MM.1S (cell line): ENCODE results near the gene SYNE2.

Source experiments
- DNase-seq: peaks from one replicate; pipeline ENCODE4 v3.0.0-alpha.2; 2015
- H2AFZ ChIP-seq: fragments of 300-600 bp; sonication (generic); 2 replicates; pipeline ENCODE4 v1.6.0; 2016; ENCODE audit warnings: antibody characterized with exemption, low read length
- H3F3A ChIP-seq: fragments of 300-600 bp; sonication (generic); 2 replicates; pipeline ENCODE4 v1.6.1; 2016; ENCODE audit warnings: mild to moderate bottlenecking, antibody characterized with exemption, low read length, moderate library complexity, mixed read lengths; ENCODE audit not compliant: insufficient read depth
- H3K27ac ChIP-seq: fragments of 300-600 bp; sonication (generic); 2 replicates; pipeline ENCODE4 v1.5.1; 2016; ENCODE audit warnings: mild to moderate bottlenecking, low read length
- H3K27me3 ChIP-seq: fragments of 300-600 bp; sonication (generic); replicated peaks from 2 replicates; pipeline ENCODE4 v1.6.0; 2016; ENCODE audit warnings: low read length; ENCODE audit not compliant: insufficient read depth
- H3K36me3 ChIP-seq: fragments of 300-600 bp; sonication (generic); replicated peaks from 2 replicates; pipeline ENCODE4 v1.6.1; 2016; ENCODE audit warnings: mild to moderate bottlenecking, low read length, mixed read lengths; ENCODE audit not compliant: insufficient read depth
- H3K4me1 ChIP-seq: fragments of 300-600 bp; sonication (generic); 2 replicates; pipeline ENCODE4 v1.6.1; 2016; ENCODE audit warnings: low read length, mixed read lengths
- H3K4me2 ChIP-seq: fragments of 300-600 bp; sonication (generic); 2 replicates; pipeline ENCODE4 v1.6.0; 2016; ENCODE audit warnings: low read depth, low read length
- H3K4me3 ChIP-seq: fragments of 300-600 bp; sonication (generic); 2 replicates; pipeline ENCODE4 v1.5.1; 2016; ENCODE audit warnings: low read length, mixed read lengths
- H3K79me2 ChIP-seq: fragments of 300-600 bp; sonication (generic); 2 replicates; pipeline ENCODE4 v1.6.1; 2016; ENCODE audit warnings: mixed run types, low read length, mixed read lengths
- H3K9ac ChIP-seq: fragments of 300-600 bp; sonication (generic); 2 replicates; pipeline ENCODE4 v1.6.1; 2016; ENCODE audit warnings: low read length, mixed read lengths
- H3K9me2 ChIP-seq: fragments of 300-600 bp; sonication (generic); replicated peaks from 2 replicates; pipeline ENCODE4 v1.6.1; 2016; ENCODE audit warnings: mild to moderate bottlenecking, low read length, mixed read lengths; ENCODE audit not compliant: insufficient read depth
- H3K9me3 ChIP-seq: fragments of 300-600 bp; sonication (generic); replicated peaks from 2 replicates; pipeline ENCODE4 v1.6.1; 2016; ENCODE audit warnings: mild to moderate bottlenecking, low read length, mixed read lengths; ENCODE audit not compliant: insufficient read depth
- H4K20me1 ChIP-seq: fragments of 300-600 bp; sonication (generic); 2 replicates; pipeline ENCODE4 v1.6.1; 2016; ENCODE audit warnings: mild to moderate bottlenecking, low read length, moderate library complexity, mixed read lengths; ENCODE audit not compliant: insufficient read depth
- CTCF ChIP-seq: fragments of 300-600 bp; sonication (generic); IDR thresholded peaks from 2 replicates; pipeline ENCODE4 v1.5.1; 2016; ENCODE audit warnings: antibody characterized with exemption, low read length, mixed read lengths
- EZH2 ChIP-seq: fragments of 300-600 bp; sonication (generic); optimal IDR thresholded peaks from 2 replicates; pipeline ENCODE3; 2017; ENCODE audit warnings: low read depth, mild to moderate bottlenecking, antibody characterized with exemption, low read length, mixed read lengths
- EZH2phosphoT487 ChIP-seq: fragments of 300-600 bp; sonication (generic); IDR thresholded peaks from 2 replicates; pipeline ENCODE4 v1.6.1; 2018; ENCODE audit warnings: antibody characterized with exemption, low read length

Gene SYNE2

GRCh38 chr14:64212666-64213065, 359.9 kb downstream of the SYNE2 start:
- no peaks in the 10 kb centered on the region for H4K20me1 ChIP-seq
- TF ChIP-seq CTCF (no peak), EZH2 (no peak)
- peaks cover 5% of the 10 kb centered on the region; the same call in 1 of the 2 replicates for H3F3A ChIP-seq
- no peaks in the 10 kb centered on the region for H3K9me2 ChIP-seq
- no peaks in the 10 kb centered on the region for H3K79me2 ChIP-seq
- no peaks in the 10 kb centered on the region for H3K9me3 ChIP-seq
- H3K36me3 ChIP-seq = no peaks in the 10 kb centered on the region
- no peak overlapping the region for H3K4me3 ChIP-seq
- H2AFZ ChIP-seq = no peak overlapping the region
- H3K27me3 ChIP-seq = no peaks in the 10 kb centered on the region
- peaks cover 7% of the 10 kb centered on the region for H3K4me1 ChIP-seq
- H3K27ac ChIP-seq = no peak overlapping the region
- H3K4me2 ChIP-seq = no peak overlapping the region
- no peak for DNase-seq
- no peak overlapping the region for H3K9ac ChIP-seq

- Histone ChIP-seq H3K36me3 (no peaks in the 10 kb centered on the region), H2AFZ (no peak overlapping the region), H3K4me2 (no peak overlapping the region), H3K9me3 (no peaks in the 10 kb centered on the region), H3F3A (peaks cover 6% of the 10 kb centered on the region; the same call in 1 of the 2 replicates), H3K27me3 (no peaks in the 10 kb centered on the region), H4K20me1 (no peaks in the 10 kb centered on the region), H3K4me1 (peaks cover 11% of the 10 kb centered on the region), H3K27ac (no peak overlapping the region), H3K79me2 (no peaks in the 10 kb centered on the region), H3K4me3 (no peak overlapping the region), H3K9ac (no peak overlapping the region), H3K9me2 (no peaks in the 10 kb centered on the region)
- DNase-seq = no peak
- TF ChIP-seq CTCF (no peak), EZH2phosphoT487 (no peak), EZH2 (no peak)
These were observed 360.3 kb downstream of the SYNE2 start for GRCh38 chr14:64213086-64213485.

GRCh38 chr14:64213853-64214570, 361.2 kb downstream of the SYNE2 start:
- Histone ChIP-seq H3K4me2 (no peak overlapping the region), H3K27me3 (no peaks in the 10 kb centered on the region), H3F3A (peaks cover 9% of the 10 kb centered on the region; the same call in 1 of the 2 replicates), H3K4me1 (peaks cover 18% of the 10 kb centered on the region), H3K9ac (no peak overlapping the region), H3K36me3 (no peaks in the 10 kb centered on the region), H4K20me1 (no peaks in the 10 kb centered on the region), H3K27ac (no peak overlapping the region), H3K9me3 (no peaks in the 10 kb centered on the region), H3K79me2 (no peaks in the 10 kb centered on the region), H3K9me2 (no peaks in the 10 kb centered on the region), H2AFZ (no peak overlapping the region), H3K4me3 (no peak overlapping the region)
- no peak for DNase-seq
- TF ChIP-seq EZH2 (no peak), CTCF (no peak), EZH2phosphoT487 (no peak)
